HT1080 (cell line): Measurements from ENCODE around the gene IGSF3. TPM values are rescaled to one million over a fixed set of nuclear protein-coding genes. Genes with fewer than 3 reads are reported as not detected.
"Not testable (repeated sequence)": the region's sequence is repeated elsewhere in the genome, so short reads cannot be mapped to it uniquely, and the experiment has no call there.

ENCODE experiments used
- DNase-seq: peaks from one replicate; pipeline ENCODE4 v3.0.0-alpha.2; 2015; ENCODE audit warnings: low read depth
- total RNA-seq: library from RNA; depleted of rRNA; stranded (reverse); fragments of >200 nt; shearing (Covaris generic); gene quantifications from 2 replicates; pipeline ENCODE4 v1.2.3, GENCODE V29; 2014

Gene IGSF3
- total RNA-seq, 1 experiment from 2014 or later = 14.0 TPM

GRCh38 chr1:116664366-116664977 is 3.1 kb downstream of the IGSF3 start:
- DNase-seq = no peak

DNA sequence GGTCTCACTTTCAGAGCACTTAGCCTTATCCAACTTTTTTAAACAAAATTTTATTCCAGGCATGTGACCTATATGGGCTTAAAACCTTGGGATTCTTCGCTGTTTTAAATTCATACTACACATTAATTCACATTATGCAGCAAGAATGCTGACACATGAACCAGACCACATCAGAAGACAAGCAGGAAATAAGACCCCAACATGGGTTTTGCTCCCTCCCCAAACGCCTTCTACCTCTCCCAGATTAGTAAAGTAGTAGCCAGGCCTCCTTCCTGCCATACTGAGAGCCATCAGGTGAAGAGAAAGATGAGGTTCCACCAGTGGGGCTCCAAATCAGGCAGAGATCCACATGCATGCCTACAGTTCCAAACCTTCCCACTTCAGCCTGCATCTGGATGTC is 3.7 kb downstream of the IGSF3 start:
- no peak for DNase-seq

GRCh38 chr1:116661633-116662032 is 5.9 kb downstream of the IGSF3 start:
- DNase-seq = no peak

GRCh38 chr1:116658645-116659044 is 8.9 kb downstream of the IGSF3 start:
- not testable (repeated sequence) for DNase-seq

- DNase-seq = not testable (repeated sequence)
Measured at GRCh38 chr1:116657836-116658235, 9.7 kb downstream of the IGSF3 start.

DNA sequence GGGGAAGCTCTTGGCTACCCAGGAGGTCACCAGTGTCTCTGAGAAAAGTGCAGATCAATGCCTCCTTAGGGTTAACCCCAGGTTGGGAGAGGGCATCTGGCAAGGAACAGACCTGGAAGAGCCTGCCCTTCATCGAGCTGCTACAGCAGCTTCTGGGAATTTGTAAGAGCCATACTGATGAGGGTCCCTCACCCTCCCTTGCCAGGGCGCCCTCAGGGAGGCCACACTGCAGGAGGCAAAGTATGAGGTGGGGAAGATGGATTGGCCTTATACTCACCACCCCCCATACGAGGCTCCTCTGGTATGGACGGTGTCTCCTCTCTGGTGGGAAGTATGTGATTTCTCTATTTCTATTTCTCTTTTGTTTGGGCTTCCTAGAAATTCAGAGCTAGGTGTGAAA is 13.2 kb downstream of the IGSF3 start:
- no peak for DNase-seq

DNA sequence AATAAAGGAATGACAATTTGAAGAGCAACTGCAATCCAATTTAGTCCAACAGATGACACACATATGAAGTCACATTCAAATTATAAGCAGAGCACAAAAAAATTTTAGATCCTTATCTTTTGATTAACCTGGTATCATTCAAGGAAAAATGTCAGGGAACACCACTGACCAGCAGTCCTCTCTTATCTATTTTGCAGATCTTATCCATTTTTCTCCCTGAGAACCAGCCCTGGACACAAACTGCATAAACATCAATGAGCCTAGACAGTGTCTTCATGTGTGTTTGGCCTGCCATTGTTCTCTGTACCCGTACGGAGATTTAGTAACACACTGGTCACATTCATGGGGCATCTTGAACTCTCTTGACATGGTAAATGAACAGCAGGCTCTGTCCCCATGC is 14.9 kb downstream of the IGSF3 start:
- DNase-seq = not testable (repeated sequence)

GRCh38 chr1:116650781-116651180 is 16.8 kb downstream of the IGSF3 start:
- DNase-seq = not testable (repeated sequence)

DNA sequence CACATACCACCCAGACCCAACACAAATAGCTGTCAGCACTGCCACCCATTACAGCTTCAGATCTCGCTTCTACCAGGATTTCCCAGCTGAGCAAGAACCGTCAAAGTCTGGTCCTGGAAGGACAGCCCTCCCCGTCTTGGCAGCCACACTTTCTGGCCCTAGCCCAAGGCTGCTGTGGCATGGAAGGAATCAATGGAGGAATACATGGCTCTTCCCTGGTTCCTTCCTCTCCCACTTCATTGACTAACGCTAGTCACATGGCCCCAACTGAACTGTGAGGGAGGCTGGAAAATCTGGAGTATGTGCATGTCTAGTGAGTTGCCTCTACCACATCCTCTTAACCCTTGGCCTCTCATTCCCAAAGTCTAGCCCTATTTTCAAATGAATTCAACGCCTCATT is 18.5 kb downstream of the IGSF3 start:
- peak; percentile 54 for DNase-seq

DNA sequence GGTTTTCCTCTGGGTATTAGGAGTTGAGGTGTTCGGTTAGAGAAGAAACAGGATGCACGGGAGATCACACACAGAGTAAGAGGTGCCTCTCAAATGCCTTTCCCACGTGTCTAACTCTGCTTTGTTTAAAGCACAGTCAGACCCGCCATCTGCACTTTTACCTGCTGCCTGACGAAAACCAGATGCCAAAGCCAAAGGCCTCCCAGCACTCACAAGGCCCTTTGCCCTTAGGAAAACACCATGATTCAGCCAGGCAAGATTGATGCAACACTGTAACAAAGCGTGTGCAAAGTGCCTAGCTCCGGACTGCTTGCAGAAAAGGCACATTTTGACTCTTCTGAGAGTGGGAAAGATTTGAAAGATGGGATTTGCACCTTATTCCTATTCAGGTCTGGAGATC is 19.2 kb downstream of the IGSF3 start:
- not testable (repeated sequence) for DNase-seq

DNA sequence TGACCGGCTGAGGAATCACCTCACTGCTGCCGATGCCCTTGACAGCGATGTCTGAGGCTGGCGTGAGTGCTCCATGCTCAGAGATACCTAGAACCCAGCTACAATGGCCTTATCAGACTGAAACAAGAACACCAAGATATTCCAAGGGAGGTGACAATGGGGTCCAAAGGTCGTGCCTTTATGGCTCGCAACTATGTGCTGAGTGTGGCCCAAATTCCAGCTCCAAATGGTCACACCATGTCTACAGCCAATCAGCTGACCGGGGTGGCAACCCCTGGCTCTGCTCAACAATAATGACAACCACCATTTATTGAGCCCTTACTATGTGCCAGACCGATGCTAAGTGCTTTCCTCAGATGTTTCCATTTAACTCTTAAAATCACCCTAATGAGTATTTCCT is 20.3 kb downstream of the IGSF3 start:
- DNase-seq = not testable (repeated sequence)

DNA sequence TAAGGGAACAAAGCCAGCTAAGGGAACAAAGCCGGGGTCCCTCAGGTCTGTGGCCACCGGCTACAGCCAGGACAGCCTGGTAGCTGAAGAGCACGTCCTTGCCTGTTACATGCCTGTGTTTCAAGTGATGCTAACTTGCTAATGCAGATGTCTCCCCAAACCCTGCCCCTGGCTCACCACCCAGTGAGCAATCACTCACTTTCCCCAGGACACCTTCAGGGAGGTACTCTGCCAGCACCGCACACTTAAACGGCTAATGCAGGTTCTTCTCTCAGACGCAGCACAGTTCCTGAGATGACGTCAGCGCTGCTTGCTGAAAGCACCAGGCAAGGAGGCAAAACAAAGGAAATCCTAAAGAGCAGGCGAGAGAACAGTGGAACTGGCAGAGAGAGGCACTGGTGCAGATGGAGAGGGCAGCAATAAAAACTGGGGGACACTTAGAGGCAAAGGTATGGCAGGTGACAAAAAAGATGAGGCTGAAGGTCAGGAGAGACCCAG is 20.8 kb downstream of the IGSF3 start:
- DNase-seq = not testable (repeated sequence)

DNA sequence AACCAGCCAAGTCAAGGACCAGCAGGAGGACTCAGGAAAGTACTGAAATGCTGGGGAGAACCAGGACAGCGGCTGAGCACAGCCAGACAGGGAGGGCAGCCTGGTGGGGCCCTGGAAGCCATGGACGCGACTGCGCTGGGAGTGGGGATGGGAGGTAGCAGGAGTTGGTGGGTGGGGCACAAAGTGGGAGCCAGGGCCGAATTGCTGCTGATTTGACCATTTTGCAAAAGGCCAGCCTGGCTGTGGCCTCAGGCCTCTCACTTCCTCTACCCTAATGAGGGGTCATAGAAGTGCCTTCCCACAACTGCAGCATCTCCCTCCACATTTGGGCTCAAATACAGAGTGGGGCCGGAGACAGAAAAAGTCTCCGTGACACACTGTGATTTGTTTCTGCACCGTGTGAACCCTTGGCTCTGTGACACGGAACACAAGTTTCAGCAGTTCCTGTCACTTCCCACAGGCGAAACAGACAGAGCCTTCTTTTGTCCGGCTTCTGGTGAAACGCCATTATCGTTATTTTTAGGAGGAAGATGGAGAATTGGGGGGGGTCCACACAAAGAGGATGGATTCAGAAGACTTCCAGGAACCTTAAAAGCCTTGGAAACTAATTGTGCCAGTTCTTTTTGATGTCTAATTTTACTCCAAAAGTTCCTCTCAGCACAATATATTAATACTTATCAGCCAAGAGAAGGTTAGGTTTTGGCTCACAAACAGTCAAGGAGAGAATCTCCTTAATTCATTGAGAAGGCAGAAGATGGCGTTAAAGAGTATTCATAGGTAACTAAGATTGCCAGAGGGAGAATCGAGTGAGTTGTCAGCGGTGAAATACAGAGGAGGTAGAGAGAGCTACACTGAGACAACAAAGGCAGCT is 21.5 kb downstream of the IGSF3 start:
- DNase-seq = not testable (repeated sequence)

GRCh38 chr1:116644993-116645392 is 22.5 kb downstream of the IGSF3 start:
- not testable (repeated sequence) for DNase-seq

GRCh38 chr1:116644096-116644495 is 23.4 kb downstream of the IGSF3 start:
- DNase-seq = not testable (repeated sequence)

DNA sequence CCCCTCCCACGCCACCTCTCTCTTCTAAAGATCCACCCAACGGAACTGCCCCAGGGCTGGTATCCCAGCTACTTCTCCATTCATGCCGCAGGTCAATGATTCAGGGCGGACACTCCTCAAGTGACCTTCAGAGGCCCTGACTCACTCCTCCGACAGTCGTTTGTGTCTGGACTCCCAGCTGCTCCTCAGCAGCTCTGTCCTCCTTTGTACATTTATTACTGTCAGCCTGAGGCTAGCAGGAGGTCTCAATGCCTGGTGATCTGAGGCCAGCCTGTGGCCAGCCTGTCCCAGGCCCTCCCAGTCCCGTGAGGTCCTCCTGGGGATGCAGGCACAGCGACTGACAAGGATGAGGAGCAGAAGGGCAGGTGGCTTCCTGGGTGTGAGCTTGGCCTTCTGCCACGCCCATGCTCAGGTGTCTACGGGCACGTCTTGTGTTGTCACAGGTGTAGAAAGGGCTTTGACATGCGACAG is 24.2 kb downstream of the IGSF3 start:
- DNase-seq = peak; percentile 57

- not testable (repeated sequence) for DNase-seq
Measured at GRCh38 chr1:116642311-116643280, 24.9 kb downstream of the IGSF3 start.

DNA sequence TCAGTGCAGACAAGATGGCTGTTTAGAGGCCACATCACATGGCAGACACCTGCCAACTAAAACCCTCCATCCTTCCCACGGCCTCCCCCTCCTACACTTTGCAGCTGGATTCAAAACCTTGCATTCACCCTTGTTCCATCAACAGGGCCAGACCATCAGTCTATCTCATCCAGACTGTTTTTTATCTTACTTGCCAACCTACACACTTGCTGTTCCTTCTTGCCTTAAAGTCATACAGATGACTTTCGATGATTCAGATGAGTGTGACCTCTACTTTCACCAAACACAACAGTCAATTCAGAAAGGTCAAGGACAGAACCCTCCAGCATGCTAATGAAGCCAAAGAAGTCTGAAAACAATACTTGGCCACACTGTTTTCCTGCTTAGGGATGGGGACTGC is 29.9 kb downstream of the IGSF3 start:
- DNase-seq = not testable (repeated sequence)

- not testable (repeated sequence) for DNase-seq
Measured at GRCh38 chr1:116636584-116636983, 30.9 kb downstream of the IGSF3 start.

- not testable (repeated sequence) for DNase-seq
Measured at GRCh38 chr1:116634386-116634785, 33.1 kb downstream of the IGSF3 start.
